Tibial artery (tissue), 4 donors: ENCODE measurements around the gene CYTL1.
A peak's percentile ranks its signal among the peaks of the same experiment; 100 is the strongest.
"Not testable (repeated sequence)": the region's sequence is repeated elsewhere in the genome, so short reads cannot be mapped to it uniquely, and the experiment has no call there.

Experiments used
- DNase-seq, 2 donors: peaks; one replicate each; pipeline ENCODE4 v3.0.0-alpha.2; 2019
- H3K27ac ChIP-seq, 2 donors: fragments of 200-600 bp; sonication (generic) in 1 of 2; 1 replicate in 1 of 2; 2 replicates in 1 of 2; pipeline ENCODE4 v1.5.1; 2018 to 2019; ENCODE audit warnings: mild to moderate bottlenecking in 1 of 2
- H3K27me3 ChIP-seq, 2 donors: fragments of 200-600 bp; sonication (generic) in 1 of 2; one replicate each; pipeline versions ENCODE4 v1.5.1 to v1.6.0; 2016 to 2019
- H3K36me3 ChIP-seq, 3 donors: fragments of 200-600 bp; sonication (generic) in 2 of 3; one replicate each; pipeline ENCODE4 v1.5.1; 2016 to 2019; ENCODE audit warnings: mild to moderate bottlenecking in 2 of 3
- H3K4me1 ChIP-seq, 4 donors: fragments of 200-600 bp; sonication (generic) in 2 of 4; 1 replicate in 3 of 4; 2 replicates in 1 of 4; pipeline ENCODE4 v1.5.1; 2016 to 2019
- H3K4me3 ChIP-seq, 2 donors: fragments of 200-600 bp; sonication (generic) in 1 of 2; 1 replicate in 1 of 2; 2 replicates in 1 of 2; pipeline ENCODE4 v1.5.1; 2018 to 2019; ENCODE audit warnings: mild to moderate bottlenecking in 2 of 2
- H3K9me3 ChIP-seq, 3 donors: fragments of 200-600 bp; sonication (generic) in 1 of 3; one replicate each; pipeline ENCODE4 v1.5.1; 2016 to 2019
- CTCF ChIP-seq, 2 experiments: fragments of 200-600 bp in 1 of 2; fragments of 450-650 bp in 1 of 2; IDR thresholded peaks; one replicate each; pipeline ENCODE4 v1.5.1; 2017 to 2019; ENCODE audit warnings: antibody characterized with exemption in 2 of 2, mild to moderate bottlenecking in 1 of 2, moderate library complexity in 1 of 2
- intact Hi-C: fragments of 100-400 bp; cut with DNase I; formaldehyde crosslinking; loops from one replicate; pipeline ENCODE4 v1.15.0; 2023; ENCODE audit warnings: low total_unique reads

The CYTL1 gene

GRCh38 chr4:5009796-5010195 lies 9.5 kb downstream of the CYTL1 start:
- DNase-seq, result no peak
- intact Hi-C loops, result no loop called here
- Histone ChIP-seq H3K4me1 (no peaks in the 10 kb centered on the region), H3K9me3 (no peaks in the 10 kb centered on the region), H3K27me3 (peaks cover 0 to 3% of the 10 kb centered on the region in 2 donors), H3K4me3 (no peak overlapping the region), H3K27ac (no peak overlapping the region), H3K36me3 (no peaks in the 10 kb centered on the region)
- no peak for TF ChIP-seq CTCF (IDR thresholded peaks at IDR 0.05)

- H3K27ac ChIP-seq, intact Hi-C loops, H3K36me3 ChIP-seq, H3K4me3 ChIP-seq, DNase-seq, H3K4me1 ChIP-seq, H3K9me3 ChIP-seq: not testable (repeated sequence)
- H3K27me3 ChIP-seq, result peaks cover 0 to 22% of the 10 kb centered on the region in 2 donors
Measured at GRCh38 chr4:5006932-5007331, 12.3 kb downstream of the CYTL1 start.

GRCh38 chr4:5004496-5004895 lies 14.8 kb downstream of the CYTL1 start:
- Histone ChIP-seq H3K4me1 (no peaks in the 10 kb centered on the region), H3K27me3 (peaks cover 0 to 19% of the 10 kb centered on the region in 2 donors), H3K4me3 (no peak overlapping the region), H3K27ac (no peak overlapping the region), H3K36me3 (no peaks in the 10 kb centered on the region), H3K9me3 (no peaks in the 10 kb centered on the region)
- TF ChIP-seq CTCF (IDR thresholded peaks at IDR 0.05), result no peak
- intact Hi-C loops, result no loop called here
- DNase-seq, result no peak

- intact Hi-C loops, result no loop called here
- H3K27ac ChIP-seq, result no peak overlapping the region
- no peaks in the 10 kb centered on the region for H3K36me3 ChIP-seq
- no peak for DNase-seq
- TF ChIP-seq CTCF (IDR thresholded peaks at IDR 0.05), result no peak
- no peaks in the 10 kb centered on the region for H3K9me3 ChIP-seq
- peaks cover 0 to 19% of the 10 kb centered on the region in 2 donors for H3K27me3 ChIP-seq
- no peaks in the 10 kb centered on the region for H3K4me1 ChIP-seq
- H3K4me3 ChIP-seq, result no peak overlapping the region
Measured at GRCh38 chr4:5003918-5004317, 15.3 kb downstream of the CYTL1 start.

GRCh38 chr4:5003372-5003857 lies 15.8 kb downstream of the CYTL1 start:
- intact Hi-C loops, result no loop called here

GRCh38 chr4:5001641-5002040 lies 17.6 kb downstream of the CYTL1 start:
- H3K27me3 ChIP-seq, result peaks cover 0 to 19% of the 10 kb centered on the region in 2 donors
- intact Hi-C loops, H3K27ac ChIP-seq, H3K4me3 ChIP-seq, H3K9me3 ChIP-seq, H3K36me3 ChIP-seq, H3K4me1 ChIP-seq: not testable (repeated sequence)
- peak in 1 of 2 donors; percentile 53 for DNase-seq

More at GRCh38 chr4:5003372-5003857, 15.8 kb downstream of the CYTL1 start:
- H3K4me1 ChIP-seq, result no peaks in the 10 kb centered on the region
- TF ChIP-seq CTCF (IDR thresholded peaks at IDR 0.05), result no peak
- no peaks in the 10 kb centered on the region for H3K36me3 ChIP-seq
- H3K27ac ChIP-seq, result no peak overlapping the region
- peaks cover 0 to 19% of the 10 kb centered on the region in 2 donors for H3K27me3 ChIP-seq
- no peaks in the 10 kb centered on the region for H3K9me3 ChIP-seq
- H3K4me3 ChIP-seq, result no peak overlapping the region
- DNase-seq, result no peak

GRCh38 chr4:4996935-4997334 lies 22.3 kb downstream of the CYTL1 start:
- not testable (repeated sequence) for H3K4me3 ChIP-seq, H3K27me3 ChIP-seq, H3K27ac ChIP-seq, H3K9me3 ChIP-seq, DNase-seq, H3K4me1 ChIP-seq, H3K36me3 ChIP-seq
- intact Hi-C loops, result loop anchor here (5.0 kb wide), 1 partner anchor 795 kb away; no protein-coding TSS in a partner anchor
